Testis (tissue), 3 donors: ENCODE data around the gene RAB25. TPM values are rescaled to one million over a fixed set of nuclear protein-coding genes. Genes with fewer than 3 reads are reported as not detected.

Source experiments
- DNase-seq: peaks from one replicate; pipeline ENCODE4 v3.0.0-alpha.2; 2019
- H3K27ac ChIP-seq, 2 donors: fragments of 200-600 bp; sonication (generic); one replicate each; pipeline ENCODE4 v1.5.1; 2019
- H3K27me3 ChIP-seq: fragments of 200-600 bp; sonication (generic); one replicate; pipeline ENCODE4 v1.5.1; 2019
- H3K36me3 ChIP-seq: fragments of 200-600 bp; sonication (generic); one replicate; pipeline ENCODE4 v1.5.1; 2017; ENCODE audit warnings: low read depth; ENCODE audit errors: missing control alignments
- H3K4me1 ChIP-seq: fragments of 200-600 bp; sonication (generic); one replicate; pipeline ENCODE4 v1.5.1; 2019
- H3K4me3 ChIP-seq, 2 donors: fragments of 200-600 bp; sonication (generic); one replicate each; pipeline ENCODE4 v1.5.1; 2017 to 2019
- H3K9me3 ChIP-seq: fragments of 200-600 bp; sonication (generic); one replicate; pipeline ENCODE4 v1.5.1; 2017
- POLR2A ChIP-seq: fragments of 450-650 bp; IDR thresholded peaks from one replicate; pipeline ENCODE4 v1.6.1; 2017; ENCODE audit warnings: antibody characterized with exemption, mild to moderate bottlenecking, moderate library complexity
- WGBS, 2 donors: methylation state at CpG; one replicate each; pipeline ENCODE4 v1.1.5; 2018; 5-methylcytosine and 5-hydroxymethylcytosine counted together
- intact Hi-C: fragments of 100-400 bp; cut with DNase I; formaldehyde crosslinking; loops from one replicate; pipeline ENCODE4 v1.15.1; 2023; ENCODE audit warnings: low total_unique reads
- polyA plus RNA-seq: library from polyadenylated mRNA; stranded (reverse); fragments of 350-450 nt; fragmentation: Illumina TruSeq; extraction: RNeasy Lipid Tissue Mini Kit (QIAGEN cat#74804); gene quantifications from one replicate; pipeline ENCODE4 v1.2.3, GENCODE V29; 2014; ENCODE audit warnings: low read depth, low replicate concordance; ENCODE audit not compliant: insufficient read depth
- total RNA-seq, 2 donors: library from RNA; depleted of rRNA; stranded (reverse); fragments of >200 nt; gene quantifications; one replicate each; pipeline ENCODE4 v1.2.3, GENCODE V29; 2016
- TF ChIP-seq, protein P1 (sequence below), 3 experiments: fragments of 450-650 bp in 2 of 3; fragments of 200-600 bp in 1 of 3; sonication (generic) in 1 of 3; IDR thresholded peaks; one replicate each; pipeline ENCODE4 v1.5.1; 2016 to 2019; ENCODE audit warnings: antibody characterized with exemption in 3 of 3, mild to moderate bottlenecking in 2 of 3, moderate library complexity in 1 of 3

RAB25 gene
- total and polyA plus RNA-seq, 3 donors from 2014 or later: 1.2 to 2.1 (median 2.0) TPM

DNA sequence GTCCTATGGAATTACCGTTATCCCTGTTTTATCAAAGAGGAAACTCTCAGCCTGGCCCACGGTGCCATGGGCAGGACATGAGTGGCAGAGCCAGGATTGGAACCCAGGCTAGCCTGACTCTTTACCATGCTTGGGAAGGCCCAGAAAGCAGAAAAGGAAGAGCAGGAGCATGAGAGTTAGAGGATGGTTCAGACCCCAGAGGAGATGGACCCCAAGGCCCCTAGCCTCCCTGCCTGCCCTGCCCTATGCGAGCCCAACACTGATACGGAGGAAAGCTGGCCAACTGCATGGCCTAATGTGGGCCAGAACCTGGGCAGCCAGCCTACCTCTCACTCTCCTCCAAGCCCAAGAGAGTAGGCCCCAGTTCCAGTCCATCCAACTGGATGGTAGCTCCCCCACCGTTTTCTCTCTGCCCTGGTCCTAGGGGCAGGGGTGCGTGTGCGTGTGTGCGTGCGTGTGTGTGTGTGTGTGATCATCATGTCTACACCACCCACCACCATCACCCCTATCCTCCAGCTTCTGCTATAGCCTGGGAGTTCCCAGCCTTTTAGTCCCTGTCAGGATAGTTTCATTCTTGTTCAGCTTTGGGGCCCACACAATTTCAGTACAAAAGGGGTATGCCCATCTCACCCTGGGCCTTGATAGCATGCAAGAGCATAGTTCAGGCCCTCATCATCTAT lies 36.7 kb downstream of the RAB25 start:
- intact Hi-C loops: loop anchor here (5.0 kb wide), 1 partner anchor 40 kb away; no protein-coding TSS in a partner anchor
- Histone ChIP-seq H3K4me1 (peaks cover 22% of the 10 kb centered on the region), H3K9me3 (no peaks in the 10 kb centered on the region), H3K27me3 (no peaks in the 10 kb centered on the region), H3K4me3 (no peak overlapping the region), H3K36me3 (no peaks in the 10 kb centered on the region), H3K27ac (no peak overlapping the region)
- WGBS, 2 donors: 86 to 88% methylated on average over 4 to 9 of the region's 9 CpGs
- no peak for TF ChIP-seq POLR2A
- TF ChIP-seq, protein P1, sequence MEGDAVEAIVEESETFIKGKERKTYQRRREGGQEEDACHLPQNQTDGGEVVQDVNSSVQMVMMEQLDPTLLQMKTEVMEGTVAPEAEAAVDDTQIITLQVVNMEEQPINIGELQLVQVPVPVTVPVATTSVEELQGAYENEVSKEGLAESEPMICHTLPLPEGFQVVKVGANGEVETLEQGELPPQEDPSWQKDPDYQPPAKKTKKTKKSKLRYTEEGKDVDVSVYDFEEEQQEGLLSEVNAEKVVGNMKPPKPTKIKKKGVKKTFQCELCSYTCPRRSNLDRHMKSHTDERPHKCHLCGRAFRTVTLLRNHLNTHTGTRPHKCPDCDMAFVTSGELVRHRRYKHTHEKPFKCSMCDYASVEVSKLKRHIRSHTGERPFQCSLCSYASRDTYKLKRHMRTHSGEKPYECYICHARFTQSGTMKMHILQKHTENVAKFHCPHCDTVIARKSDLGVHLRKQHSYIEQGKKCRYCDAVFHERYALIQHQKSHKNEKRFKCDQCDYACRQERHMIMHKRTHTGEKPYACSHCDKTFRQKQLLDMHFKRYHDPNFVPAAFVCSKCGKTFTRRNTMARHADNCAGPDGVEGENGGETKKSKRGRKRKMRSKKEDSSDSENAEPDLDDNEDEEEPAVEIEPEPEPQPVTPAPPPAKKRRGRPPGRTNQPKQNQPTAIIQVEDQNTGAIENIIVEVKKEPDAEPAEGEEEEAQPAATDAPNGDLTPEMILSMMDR (IDR thresholded peaks at IDR 0.05): no peak
- no peak for DNase-seq

DNA sequence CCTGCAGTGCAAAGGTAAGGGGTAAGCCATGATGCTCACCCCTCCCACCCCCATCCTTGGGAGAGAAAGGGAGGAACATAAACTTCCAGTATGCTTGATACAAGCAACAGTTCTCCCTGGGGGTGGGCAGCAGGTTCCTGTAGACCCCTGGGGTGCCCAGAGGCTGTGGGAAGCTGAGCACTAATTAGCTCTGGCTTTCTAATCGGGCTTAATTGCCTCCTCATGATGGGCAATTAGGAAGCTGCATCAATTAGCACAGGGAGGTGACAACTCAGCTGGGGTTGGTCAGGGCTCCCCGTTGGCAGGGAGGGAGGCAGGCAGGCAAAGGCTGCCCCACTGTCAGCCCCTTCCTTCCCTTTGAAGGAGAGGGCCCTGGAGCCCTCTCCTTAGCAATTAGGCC lies 37.8 kb downstream of the RAB25 start:
- no peak overlapping the region for H3K4me3 ChIP-seq
- no peaks in the 10 kb centered on the region for H3K9me3 ChIP-seq
- no peaks in the 10 kb centered on the region for H3K36me3 ChIP-seq
- intact Hi-C loops: loop anchor here (5.0 kb wide), 1 partner anchor 39 kb away; no protein-coding TSS in a partner anchor
- 83 to 90% methylated on average over 2 of the region's 2 CpGs for WGBS, 2 donors
- no peaks in the 10 kb centered on the region for H3K27me3 ChIP-seq
- peaks cover 32% of the 10 kb centered on the region for H3K4me1 ChIP-seq
- no peak for DNase-seq
- no peak overlapping the region for H3K27ac ChIP-seq
- TF ChIP-seq, protein P1 (IDR thresholded peaks at IDR 0.05): no peak
- no peak for TF ChIP-seq POLR2A

GRCh38 chr1:156099282-156099681 lies 38.3 kb downstream of the RAB25 start:
- Histone ChIP-seq H3K27me3 (no peaks in the 10 kb centered on the region), H3K4me3 (no peak overlapping the region), H3K36me3 (no peaks in the 10 kb centered on the region), H3K9me3 (no peaks in the 10 kb centered on the region), H3K4me1 (peaks cover 37% of the 10 kb centered on the region), H3K27ac (no peak overlapping the region)
- DNase-seq: no peak
- intact Hi-C loops: loop anchor here (5.0 kb wide), 1 partner anchor 38 kb away; no protein-coding TSS in a partner anchor
- no peak for TF ChIP-seq POLR2A
- TF ChIP-seq, protein P1 (IDR thresholded peaks at IDR 0.05): no peak
- WGBS, 2 donors: 79 to 83% methylated on average over 3 of the region's 3 CpGs

DNA sequence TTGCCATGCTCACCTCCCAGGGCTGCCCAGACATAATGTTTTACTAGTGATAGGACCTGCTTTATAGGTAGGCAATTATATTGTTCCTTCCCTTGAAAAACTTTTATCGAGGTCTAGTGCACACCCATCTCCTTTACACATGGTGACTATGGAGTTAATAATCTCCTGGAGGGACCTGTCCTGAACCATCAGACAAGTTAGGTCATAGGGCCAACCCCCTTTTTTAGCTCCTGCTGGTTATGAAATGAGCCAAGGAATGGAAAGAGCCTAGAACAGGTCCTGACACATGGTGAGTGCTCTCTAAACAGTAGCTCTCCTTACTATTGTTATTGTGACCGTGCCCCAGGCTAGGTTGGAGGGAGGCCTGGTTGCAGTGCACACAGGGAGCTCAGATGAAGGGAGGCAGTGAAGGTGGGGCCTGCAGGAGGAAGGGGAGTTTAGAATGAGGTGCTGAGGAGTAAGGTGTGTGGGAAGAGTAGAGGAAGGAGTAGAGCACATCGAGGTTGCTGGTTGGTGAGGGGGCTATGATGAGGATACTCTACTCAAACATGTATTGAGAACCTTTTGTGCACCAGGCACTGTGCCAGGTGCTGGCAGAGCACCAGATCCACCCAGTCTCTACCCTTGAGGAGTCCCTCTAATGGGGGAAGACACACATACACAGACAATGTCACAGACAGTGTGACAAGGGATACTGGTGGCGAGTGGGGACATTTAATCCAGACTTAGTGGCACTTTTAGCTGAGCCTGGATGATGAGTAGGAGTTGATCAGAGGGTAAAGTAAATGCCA lies 39.4 kb downstream of the RAB25 start:
- WGBS, 2 donors: 65 to 67% methylated on average over 4 of the region's 4 CpGs

More for the DNA sequence above, 39.4 kb downstream of the RAB25 start:
- Histone ChIP-seq H3K27me3 (no peaks in the 10 kb centered on the region), H3K9me3 (no peaks in the 10 kb centered on the region), H3K4me1 (peaks cover 48% of the 10 kb centered on the region), H3K4me3 (no peak overlapping the region), H3K27ac (no peak overlapping the region), H3K36me3 (no peaks in the 10 kb centered on the region)
- TF ChIP-seq, protein P1 (IDR thresholded peaks at IDR 0.05): no peak
- TF ChIP-seq POLR2A: no peak
- no peak for DNase-seq
- intact Hi-C loops: no loop called here
